Central memory CD8-positive, alpha-beta T cell (primary cell): ENCODE data around the gene IL5.
A peak's percentile ranks its signal among the peaks of the same experiment; 100 is the strongest.
"Not testable (repeated sequence)": the region's sequence is repeated elsewhere in the genome, so short reads cannot be mapped to it uniquely, and the experiment has no call there.

Experiments
- ATAC-seq: fragments of 150-1000 bp; cut with Tn5 transposase; replicated peaks from 2 replicates; pipeline ENCODE4 v1.10.0; 2022; ENCODE audit warnings: mild to moderate bottlenecking, moderate FRiP score, moderate number of reproducible peaks; ENCODE audit not compliant: poor library complexity, severe bottlenecking; ENCODE audit errors: extremely low read depth
- DNase-seq, 2 donors: peaks; one replicate each; pipeline ENCODE4 v3.0.0; 2021; ENCODE audit warnings: low spot score in 2 of 2
- H3K27ac Mint-ChIP-seq: one replicate; pipeline ENCODE4 v1.8.0; 2022; ENCODE audit warnings: low read depth, mild to moderate bottlenecking, moderate library complexity, mixed read lengths
- H3K27me3 Mint-ChIP-seq: one replicate; pipeline ENCODE4 v1.8.0; 2022; ENCODE audit warnings: mixed read lengths
- H3K36me3 Mint-ChIP-seq: one replicate; pipeline ENCODE4 v1.8.0; 2022; ENCODE audit warnings: mild to moderate bottlenecking, moderate library complexity, mixed read lengths; ENCODE audit not compliant: insufficient read depth
- H3K4me1 Mint-ChIP-seq: one replicate; pipeline ENCODE4 v1.8.0; 2022; ENCODE audit warnings: mixed read lengths
- H3K4me3 Mint-ChIP-seq: one replicate; pipeline ENCODE4 v1.8.0; 2022; ENCODE audit warnings: mild to moderate bottlenecking, moderate library complexity, mixed read lengths
- H3K9me3 Mint-ChIP-seq: one replicate; pipeline ENCODE4 v1.8.0; 2022; ENCODE audit warnings: mixed read lengths

IL5 gene

DNA sequence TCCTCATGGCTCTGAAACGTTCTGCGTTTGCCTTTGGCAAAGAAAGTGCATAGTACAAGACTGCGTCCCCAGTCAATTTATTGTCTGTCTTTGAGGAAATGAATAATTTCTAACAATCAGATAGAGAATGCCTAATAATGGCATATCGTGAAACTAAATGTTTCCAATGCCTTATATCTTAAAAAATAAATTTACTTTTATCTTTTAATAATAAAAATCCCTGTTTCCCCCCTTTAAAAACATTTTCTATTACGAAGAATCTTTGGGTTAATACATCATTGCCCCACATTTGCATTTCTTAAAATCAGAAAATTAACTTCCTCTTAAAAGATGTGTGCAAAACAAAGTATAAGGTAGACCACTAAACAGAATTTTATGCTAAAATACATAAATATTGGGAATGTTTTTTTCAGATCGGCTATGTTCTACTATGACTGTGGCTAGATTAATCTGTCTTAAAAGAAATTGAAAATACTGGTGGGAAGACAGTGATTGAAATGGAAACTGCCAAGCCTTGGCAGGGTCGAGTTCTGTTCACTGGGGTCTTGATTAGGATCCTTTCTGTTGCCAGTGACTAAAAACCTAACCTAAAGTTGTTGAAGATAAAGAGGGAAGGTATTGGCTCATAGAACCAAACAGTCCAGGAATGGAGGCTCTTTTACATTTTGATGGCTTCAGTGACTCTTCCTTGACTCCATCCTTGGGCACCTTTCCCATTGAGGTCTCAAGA, at the start of gene IL5:
TSS of gene IL5 (minus strand) at position 51 of the 730 bp plus-strand sequence. CDS start at position 7, 44 bp downstream.
- no peaks in the 10 kb centered on the region for H3K36me3 Mint-ChIP-seq
- no peak within 1 kb of the TSS for H3K27ac Mint-ChIP-seq
- DNase-seq (no peak), ATAC-seq (no peak)
- H3K9me3 Mint-ChIP-seq = no peaks in the 10 kb centered on the region
- H3K27me3 Mint-ChIP-seq = no peaks in the 10 kb centered on the region
- no peaks in the 10 kb centered on the region for H3K4me1 Mint-ChIP-seq
- H3K4me3 Mint-ChIP-seq = no peak within 1 kb of the TSS

- DNase-seq (no peak), ATAC-seq (no peak)
- H3K27me3 Mint-ChIP-seq = no peaks in the 10 kb centered on the region
- no peak overlapping the region for H3K27ac Mint-ChIP-seq
- no peak overlapping the region for H3K4me3 Mint-ChIP-seq
- H3K9me3 Mint-ChIP-seq = no peaks in the 10 kb centered on the region
- no peaks in the 10 kb centered on the region for H3K4me1 Mint-ChIP-seq
- peaks cover 39% of the 10 kb centered on the region for H3K36me3 Mint-ChIP-seq
These were observed 49.2 kb upstream of the IL5 start for GRCh38 chr5:132592521-132592920.

GRCh38 chr5:132591145-132591544, 47.8 kb upstream of the IL5 start:
- ATAC-seq = no peak

DNA sequence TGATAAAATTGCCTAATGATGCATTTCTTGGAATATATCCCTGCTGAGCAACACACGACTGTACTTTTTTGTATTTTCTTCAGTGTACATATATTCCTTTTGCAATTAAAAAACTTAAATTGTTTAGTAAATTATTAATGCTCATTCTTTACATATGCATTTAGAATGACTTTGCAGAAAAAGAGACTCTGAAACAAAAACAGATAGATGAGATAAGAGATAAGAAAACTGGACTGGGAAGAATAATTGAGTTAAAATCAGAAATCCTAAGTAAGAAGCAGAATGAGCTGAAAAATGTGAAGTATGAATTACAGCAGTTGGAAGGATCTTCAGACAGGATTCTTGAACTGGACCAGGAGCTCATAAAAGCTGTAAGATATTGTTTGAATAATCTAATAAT, 46.1 kb upstream of the IL5 start:
- ATAC-seq = no peak
- Mint-ChIP-seq H3K4me3 (no peak overlapping the region), H3K36me3 (peaks cover 32% of the 10 kb centered on the region)

More at GRCh38 chr5:132591145-132591544, 47.8 kb upstream of the IL5 start:
- H3K27me3 Mint-ChIP-seq = no peaks in the 10 kb centered on the region
- no peaks in the 10 kb centered on the region for H3K4me1 Mint-ChIP-seq
- H3K27ac Mint-ChIP-seq = no peak overlapping the region
- no peak overlapping the region for H3K4me3 Mint-ChIP-seq
- no peaks in the 10 kb centered on the region for H3K9me3 Mint-ChIP-seq
- peaks cover 40% of the 10 kb centered on the region for H3K36me3 Mint-ChIP-seq
- no peak for DNase-seq

DNA sequence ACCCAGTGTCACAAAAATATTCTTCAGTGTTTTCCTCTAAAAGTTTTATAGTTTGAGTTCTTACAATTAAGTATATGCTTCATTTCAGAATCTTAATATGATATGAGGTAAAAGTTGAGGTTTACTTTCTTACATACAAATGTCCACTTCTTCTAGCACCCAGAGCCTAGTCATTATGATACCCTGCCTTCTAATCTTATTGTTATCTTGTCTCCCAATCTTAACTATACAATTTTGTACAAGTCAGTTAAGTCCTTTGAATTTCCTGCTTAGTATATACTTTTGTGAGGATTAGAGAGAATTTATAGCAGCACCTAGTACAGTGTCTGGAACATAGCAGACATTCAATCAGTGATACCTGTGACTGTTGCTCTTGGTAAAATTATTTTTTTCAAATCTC, 42.7 kb upstream of the IL5 start:
- Mint-ChIP-seq H3K27me3 (no peaks in the 10 kb centered on the region), H3K4me1 (no peaks in the 10 kb centered on the region), H3K9me3 (no peaks in the 10 kb centered on the region), H3K27ac (no peak overlapping the region), H3K4me3 (no peak overlapping the region), H3K36me3 (peaks cover 34% of the 10 kb centered on the region)
- DNase-seq (no peak), ATAC-seq (no peak)

More for the DNA sequence above, 46.1 kb upstream of the IL5 start:
- Mint-ChIP-seq H3K27ac (no peak overlapping the region), H3K9me3 (no peaks in the 10 kb centered on the region), H3K4me1 (no peaks in the 10 kb centered on the region), H3K27me3 (no peaks in the 10 kb centered on the region)
- DNase-seq = no peak

DNA sequence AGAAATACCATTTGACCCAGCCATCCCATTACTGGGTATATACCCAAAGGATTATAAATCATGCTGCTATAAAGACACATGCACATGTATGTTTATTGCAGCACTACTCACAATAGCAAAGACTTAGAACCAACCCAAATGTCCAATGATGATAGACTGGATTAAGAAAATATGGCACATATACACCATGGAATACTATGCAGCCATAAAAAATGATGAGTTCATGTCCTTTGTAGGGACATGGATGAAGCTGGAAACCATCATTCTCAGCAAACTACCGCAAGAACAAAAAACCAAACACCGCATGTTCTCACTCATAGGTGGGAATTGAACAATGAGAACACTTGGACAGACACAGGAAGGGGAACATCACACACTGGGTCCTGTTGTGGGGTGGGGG, 41.2 kb upstream of the IL5 start:
- not testable (repeated sequence) for DNase-seq, H3K4me3 Mint-ChIP-seq, H3K27ac Mint-ChIP-seq, H3K4me1 Mint-ChIP-seq, H3K27me3 Mint-ChIP-seq, H3K9me3 Mint-ChIP-seq, ATAC-seq
- H3K36me3 Mint-ChIP-seq = peaks cover 30% of the 10 kb centered on the region

DNA sequence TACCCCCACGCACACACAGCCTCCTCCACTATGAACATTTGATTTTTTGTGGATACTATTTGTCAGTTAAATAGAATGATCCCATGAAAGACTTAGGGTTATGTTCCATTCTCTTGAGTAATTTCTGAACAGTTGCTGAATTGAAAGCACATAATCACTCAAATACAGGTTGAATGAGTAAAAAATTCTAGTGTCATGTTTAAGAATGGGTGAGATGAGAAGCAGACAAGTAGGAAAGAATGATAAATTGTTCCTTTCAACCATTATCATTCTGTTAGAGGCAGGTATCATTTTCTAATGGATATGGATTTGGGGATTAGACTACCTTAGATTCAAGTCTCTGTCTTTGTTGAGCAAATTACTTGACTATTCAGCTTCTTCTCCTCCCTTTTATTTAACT, 32.8 kb upstream of the IL5 start:
- ATAC-seq (no peak), DNase-seq (no peak)
- Mint-ChIP-seq H3K4me3 (no peak overlapping the region), H3K27me3 (no peaks in the 10 kb centered on the region), H3K27ac (no peak overlapping the region), H3K36me3 (peaks cover 36% of the 10 kb centered on the region), H3K4me1 (peaks cover 9% of the 10 kb centered on the region), H3K9me3 (no peaks in the 10 kb centered on the region)

DNA sequence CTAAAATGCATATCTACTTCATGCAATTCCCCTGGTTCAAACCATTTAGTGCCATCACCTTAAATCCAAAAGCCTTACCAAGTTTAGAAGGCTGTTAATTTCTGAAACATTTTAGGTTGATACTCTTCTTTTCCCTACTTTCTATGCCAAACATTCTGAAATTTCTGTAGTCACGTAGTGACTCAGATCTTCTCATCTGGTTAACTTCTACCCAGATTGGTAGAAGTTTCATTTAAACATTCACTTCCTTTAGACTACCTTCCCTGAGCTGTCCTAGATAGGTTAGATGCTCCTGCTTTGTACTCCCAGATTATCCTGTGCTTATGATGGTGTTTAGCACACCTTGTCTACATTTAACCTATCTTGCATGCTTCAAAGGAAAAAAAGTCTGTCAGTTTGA, 23.3 kb upstream of the IL5 start:
- Mint-ChIP-seq H3K27ac (no peak overlapping the region), H3K4me1 (peaks cover 39% of the 10 kb centered on the region), H3K36me3 (no peaks in the 10 kb centered on the region), H3K4me3 (no peak overlapping the region), H3K27me3 (no peaks in the 10 kb centered on the region), H3K9me3 (no peaks in the 10 kb centered on the region)
- DNase-seq = no peak
- no peak for ATAC-seq

DNA sequence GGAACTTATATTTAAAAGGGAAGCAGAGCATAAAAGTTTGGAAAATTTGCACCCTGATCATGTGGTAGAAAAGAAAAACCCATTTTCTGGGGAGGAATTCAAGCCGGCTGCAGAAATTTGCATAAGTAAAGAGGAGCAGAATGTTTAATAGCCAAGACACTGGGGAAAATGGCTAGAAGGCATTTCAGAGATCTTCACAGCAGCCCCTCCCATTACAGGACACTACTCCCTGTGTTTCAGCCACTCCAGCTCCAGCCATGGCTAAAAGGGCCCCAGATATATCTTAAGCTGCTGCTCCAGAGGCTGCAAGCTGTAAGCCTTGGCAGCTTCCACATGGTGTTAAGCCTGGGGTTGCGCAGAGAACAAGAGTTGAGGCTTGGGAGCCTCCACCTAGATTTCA, 21.2 kb upstream of the IL5 start:
- not testable (repeated sequence) for H3K9me3 Mint-ChIP-seq

DNA sequence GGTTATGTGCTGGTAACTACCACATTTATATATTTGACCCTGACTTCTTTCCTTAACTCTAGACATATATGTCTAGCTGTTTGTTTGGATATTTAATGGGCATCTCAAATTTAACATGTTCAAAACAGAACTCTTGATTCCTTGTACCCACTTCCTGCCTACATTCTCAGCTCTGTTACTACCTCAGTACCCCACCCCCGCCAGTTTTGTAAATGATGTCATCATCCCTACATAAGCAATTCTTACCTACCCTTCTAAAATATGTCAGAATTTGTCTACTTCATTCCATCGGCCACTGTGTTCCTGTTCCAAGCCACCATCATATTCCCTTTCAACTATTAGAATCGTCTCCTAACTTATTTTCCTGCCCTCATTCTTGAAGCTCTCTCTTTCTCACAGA, 18.3 kb upstream of the IL5 start:
- no peak for ATAC-seq
- no peak overlapping the region for H3K27ac Mint-ChIP-seq
- H3K4me3 Mint-ChIP-seq = no peak overlapping the region
- no peaks in the 10 kb centered on the region for H3K9me3 Mint-ChIP-seq
- no peaks in the 10 kb centered on the region for H3K27me3 Mint-ChIP-seq
- no peak for DNase-seq
- H3K36me3 Mint-ChIP-seq = peaks cover 10% of the 10 kb centered on the region
- H3K4me1 Mint-ChIP-seq = peaks cover 21% of the 10 kb centered on the region

More for the DNA sequence above, 21.2 kb upstream of the IL5 start:
- not testable (repeated sequence) for DNase-seq, ATAC-seq, H3K27ac Mint-ChIP-seq, H3K36me3 Mint-ChIP-seq, H3K4me3 Mint-ChIP-seq, H3K27me3 Mint-ChIP-seq
- peaks cover 22% of the 10 kb centered on the region for H3K4me1 Mint-ChIP-seq

DNA sequence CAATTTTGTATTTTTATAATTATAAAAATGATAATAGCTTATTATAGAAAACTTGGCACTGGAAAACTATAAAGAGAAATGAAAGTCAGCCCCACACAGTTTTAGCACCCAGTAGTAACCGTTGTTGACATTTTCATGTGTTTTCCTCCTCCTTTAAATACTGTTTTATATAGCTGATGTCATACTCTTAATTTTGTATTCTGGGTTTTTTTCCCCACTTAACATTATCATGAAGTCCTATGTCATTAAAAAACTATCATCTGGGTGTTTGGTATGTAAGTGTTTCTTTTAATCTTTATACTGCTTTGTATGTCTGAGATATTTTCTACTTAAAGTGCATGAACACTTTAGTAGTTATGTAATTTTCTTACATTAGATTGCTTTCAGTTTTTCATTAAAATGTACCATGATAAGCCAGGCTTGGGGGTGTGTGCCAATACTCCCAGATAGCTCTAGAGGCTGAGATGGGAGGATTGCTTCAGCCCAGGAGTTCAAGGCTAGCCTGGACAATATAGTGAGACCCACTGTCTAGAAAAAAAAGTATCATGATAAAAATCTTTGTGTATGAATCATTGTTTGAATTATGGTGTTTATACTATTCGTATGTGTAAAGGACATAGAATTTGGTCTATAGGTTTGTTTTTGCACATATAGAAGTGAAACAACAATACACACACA, 16.2 kb upstream of the IL5 start:
- no peak overlapping the region for H3K4me3 Mint-ChIP-seq

DNA sequence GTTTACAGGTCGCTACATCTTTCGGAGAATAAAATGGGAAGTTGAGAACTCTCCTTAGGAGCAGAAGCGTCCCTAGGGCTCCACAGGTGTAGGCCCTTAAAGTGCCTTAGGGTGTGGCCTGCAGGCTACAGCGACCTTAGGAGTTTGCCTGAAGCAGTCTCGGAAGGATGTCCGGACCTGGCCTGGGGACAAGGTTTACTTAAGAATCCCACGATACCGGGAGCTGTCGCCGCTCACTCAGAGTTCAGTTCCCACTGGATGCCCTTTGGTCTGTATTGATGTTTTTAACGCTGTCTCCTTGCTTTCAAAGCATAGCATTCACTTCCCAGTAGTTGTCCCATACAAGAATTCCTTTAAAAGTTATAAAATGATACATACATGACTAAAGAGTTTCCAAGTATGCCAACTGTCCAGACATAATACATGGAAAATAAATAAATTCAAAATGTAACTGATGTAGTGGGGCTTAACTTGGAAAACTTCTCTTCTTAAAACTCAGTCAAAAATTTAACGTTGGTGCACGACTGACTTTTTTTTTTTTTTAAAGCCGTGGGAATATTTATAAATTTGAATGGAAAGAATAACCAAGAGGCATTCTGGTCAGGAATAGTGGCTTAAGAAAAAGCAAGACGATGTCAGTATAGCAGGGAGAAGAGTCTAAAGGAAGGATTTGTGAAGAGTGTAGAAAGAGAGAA, 14.3 kb upstream of the IL5 start:
- ATAC-seq = peak; percentile 16
- no peaks in the 10 kb centered on the region for H3K27me3 Mint-ChIP-seq

More for the DNA sequence above, 16.2 kb upstream of the IL5 start:
- peaks cover 15% of the 10 kb centered on the region for H3K36me3 Mint-ChIP-seq
- no peak for ATAC-seq
- H3K4me1 Mint-ChIP-seq = peaks cover 23% of the 10 kb centered on the region
- no peaks in the 10 kb centered on the region for H3K27me3 Mint-ChIP-seq
- no peak overlapping the region for H3K27ac Mint-ChIP-seq
- no peak for DNase-seq
- no peaks in the 10 kb centered on the region for H3K9me3 Mint-ChIP-seq

More for the DNA sequence above, 14.3 kb upstream of the IL5 start:
- no peak for DNase-seq
- Mint-ChIP-seq H3K4me3 (peak overlapping the region; percentile 93), H3K9me3 (no peaks in the 10 kb centered on the region), H3K36me3 (peaks cover 15% of the 10 kb centered on the region), H3K27ac (peak overlapping the region; percentile 97), H3K4me1 (peaks cover 23% of the 10 kb centered on the region)
